ENCODE results near the gene SEC22C.
"Not testable (repeated sequence)": the region's sequence is repeated elsewhere in the genome, so short reads cannot be mapped to it uniquely, and the experiment has no call there.

The SEC22C gene

DNA sequence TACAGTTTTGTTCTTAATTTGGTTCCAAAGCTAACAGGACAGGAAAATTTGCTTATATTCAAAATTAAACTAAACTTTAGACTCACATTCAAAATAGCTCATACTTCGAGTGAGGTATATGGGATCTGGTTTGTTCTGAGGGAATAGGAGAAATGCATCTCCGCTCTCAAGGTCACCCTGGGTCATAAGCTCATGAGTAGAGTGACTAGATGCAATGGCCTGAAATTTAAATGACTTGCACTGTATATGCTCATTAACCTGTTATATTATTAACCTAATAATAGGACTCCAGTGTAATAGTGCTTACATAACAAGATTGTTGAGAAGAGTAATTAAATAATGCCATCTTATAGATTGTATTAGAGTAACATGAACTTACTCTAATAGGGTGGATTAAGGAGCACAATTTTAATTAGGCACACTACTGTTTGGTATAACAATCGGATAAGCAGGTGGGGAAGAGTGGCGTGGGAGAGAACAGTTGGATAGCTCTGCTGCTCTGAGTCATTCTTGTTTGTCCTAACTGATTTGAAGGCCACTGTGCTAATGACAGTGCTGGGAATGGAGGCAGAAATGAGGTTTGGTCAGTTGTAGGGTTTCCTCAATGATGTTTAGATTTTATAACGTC, 23.9 kb upstream of the SEC22C start:
- ChIA-PET CTCF (interaction anchor here (0.9 to 1.0 kb wide), 2 partner anchors 9 to 31 kb away, joined by 3 read pairs; no protein-coding TSS in a partner anchor), POLR2A (no interaction called here)
- H3K4me3 ChIP-seq (ENCODE audit: low read depth, low read length): no peak overlapping the region
- TF ChIP-seq, protein P1, sequence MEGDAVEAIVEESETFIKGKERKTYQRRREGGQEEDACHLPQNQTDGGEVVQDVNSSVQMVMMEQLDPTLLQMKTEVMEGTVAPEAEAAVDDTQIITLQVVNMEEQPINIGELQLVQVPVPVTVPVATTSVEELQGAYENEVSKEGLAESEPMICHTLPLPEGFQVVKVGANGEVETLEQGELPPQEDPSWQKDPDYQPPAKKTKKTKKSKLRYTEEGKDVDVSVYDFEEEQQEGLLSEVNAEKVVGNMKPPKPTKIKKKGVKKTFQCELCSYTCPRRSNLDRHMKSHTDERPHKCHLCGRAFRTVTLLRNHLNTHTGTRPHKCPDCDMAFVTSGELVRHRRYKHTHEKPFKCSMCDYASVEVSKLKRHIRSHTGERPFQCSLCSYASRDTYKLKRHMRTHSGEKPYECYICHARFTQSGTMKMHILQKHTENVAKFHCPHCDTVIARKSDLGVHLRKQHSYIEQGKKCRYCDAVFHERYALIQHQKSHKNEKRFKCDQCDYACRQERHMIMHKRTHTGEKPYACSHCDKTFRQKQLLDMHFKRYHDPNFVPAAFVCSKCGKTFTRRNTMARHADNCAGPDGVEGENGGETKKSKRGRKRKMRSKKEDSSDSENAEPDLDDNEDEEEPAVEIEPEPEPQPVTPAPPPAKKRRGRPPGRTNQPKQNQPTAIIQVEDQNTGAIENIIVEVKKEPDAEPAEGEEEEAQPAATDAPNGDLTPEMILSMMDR (IDR thresholded peaks at IDR 0.05; ENCODE audit: insufficient read depth, low read length, missing control alignments): no peak
- DNase-seq (ENCODE audit: low read depth, low spot score): no peak

DNA sequence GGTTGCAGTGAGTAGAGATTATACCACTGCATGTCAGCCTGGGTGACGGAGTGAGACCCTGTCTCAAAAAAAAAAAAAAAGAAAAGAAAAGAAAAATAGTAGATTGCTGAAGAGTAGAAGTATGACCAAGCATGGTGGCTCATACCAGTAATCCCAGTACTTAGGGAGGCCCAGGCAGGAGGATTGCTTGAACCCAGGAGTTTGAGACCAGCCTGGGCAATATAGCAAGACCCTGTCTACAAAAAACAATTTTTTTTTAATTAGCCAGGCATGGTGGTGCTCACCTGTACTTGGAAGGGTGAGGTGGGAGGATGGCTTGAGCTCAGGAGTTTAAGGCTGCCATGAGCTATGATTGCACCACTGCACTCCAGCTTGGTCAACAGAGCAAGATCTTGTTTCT, 21.2 kb upstream of the SEC22C start:
- ChIA-PET CTCF (interaction anchor here (0.6 to 4.0 kb wide), 4 partner anchors 8 to 23 kb away, joined by 3 to 38 read pairs (median 6); no protein-coding TSS in a partner anchor), POLR2A (interaction anchor here (0.8 to 1.7 kb wide), 2 partner anchors 12 to 26 kb away, joined by 4 to 5 read pairs; partner anchors contain the start of gene SS18L2)
- TF ChIP-seq, protein P1 (IDR thresholded peaks at IDR 0.05; ENCODE audit: insufficient read depth, low read length, missing control alignments): no peak
- no peak overlapping the region for H3K4me3 ChIP-seq (ENCODE audit: low read depth, low read length)
- no peak for DNase-seq (ENCODE audit: low read depth, low spot score)

DNA sequence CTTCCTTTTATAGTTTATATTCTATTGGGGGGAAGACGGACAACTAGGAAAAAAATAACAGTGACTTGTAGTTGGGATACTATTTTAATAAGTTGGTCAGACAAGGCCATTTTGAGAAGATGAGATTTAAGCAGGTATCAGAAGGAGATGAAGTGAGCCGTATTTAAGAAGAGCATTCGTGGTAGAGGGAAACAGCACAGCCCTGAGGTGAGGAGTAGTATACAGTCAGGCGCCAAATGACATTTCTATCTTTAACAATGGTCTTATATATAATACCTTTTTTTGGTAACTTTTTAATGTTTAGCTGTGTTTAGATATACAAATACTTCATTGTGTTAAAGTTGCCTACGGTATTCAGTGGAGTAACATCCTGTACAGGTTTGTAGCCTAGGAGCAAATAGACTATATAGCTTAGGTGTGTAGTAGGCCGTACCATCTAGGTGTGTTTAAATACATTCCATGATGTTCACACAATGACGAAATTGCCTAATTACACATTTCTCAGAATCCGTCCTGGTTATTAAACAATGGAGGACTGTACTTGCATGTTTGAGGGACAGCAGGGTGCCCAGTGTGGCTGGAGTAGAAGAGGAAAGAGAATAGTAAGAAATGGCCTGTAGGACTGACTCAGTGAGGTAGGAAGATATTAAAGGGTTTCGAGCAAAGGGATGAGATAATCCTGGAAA, 20.3 kb upstream of the SEC22C start:
- DNase-seq (ENCODE audit: low read depth, low spot score): no peak
- TF ChIP-seq, protein P1 (IDR thresholded peaks at IDR 0.05; ENCODE audit: insufficient read depth, low read length, missing control alignments): peak; percentile 32
- POLR2A ChIA-PET: interaction anchor here (0.6 to 2.0 kb wide), 5 partner anchors 10 to 50 kb away, joined by 3 to 15 read pairs (median 5); partner anchors contain the start of genes SS18L2 and ZBTB47
- CTCF ChIA-PET: interaction anchor here (0.9 to 4.0 kb wide), 8 partner anchors 9 to 155 kb away, joined by 3 to 38 read pairs (median 4); no protein-coding TSS in a partner anchor
- peak overlapping the region; percentile 86 for H3K4me3 ChIP-seq (ENCODE audit: low read depth, low read length)

DNA sequence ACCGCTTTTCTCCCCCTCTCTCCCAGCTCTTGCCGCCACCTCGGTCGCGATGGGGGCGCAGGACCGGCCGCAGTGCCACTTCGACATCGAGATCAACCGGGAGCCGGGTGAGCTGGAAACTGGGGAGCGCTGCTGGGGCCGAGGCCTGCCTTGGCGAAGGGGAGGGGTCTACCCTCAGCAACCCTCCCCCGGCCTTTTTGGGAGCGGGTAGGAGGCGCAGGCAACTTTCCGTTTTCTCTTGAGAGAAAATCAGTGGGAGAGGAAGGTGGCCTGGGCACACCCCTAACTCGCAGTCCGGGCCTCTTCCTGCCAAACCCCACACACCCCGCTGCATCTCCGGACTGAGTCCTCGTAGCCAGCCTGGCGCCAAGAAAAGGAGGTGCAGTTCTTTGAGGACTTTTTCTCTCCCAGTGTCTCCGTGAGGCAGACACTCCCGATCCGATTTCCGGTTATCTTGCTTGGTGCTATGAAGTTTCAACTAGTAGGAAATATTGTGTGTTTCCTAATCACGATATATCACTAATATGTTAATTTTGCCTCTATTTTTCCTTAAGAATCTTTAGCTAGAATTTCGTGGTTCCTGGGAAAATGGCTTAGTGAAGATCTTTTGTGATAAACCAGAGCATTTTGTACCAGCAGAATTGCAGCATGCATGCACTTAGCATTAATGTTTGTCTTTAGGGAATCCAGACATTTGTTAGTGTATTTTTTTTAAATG, 19.4 kb upstream of the SEC22C start:
- DNase-seq (ENCODE audit: low read depth, low spot score): no peak
- ChIA-PET CTCF (interaction anchor here (1.0 to 4.0 kb wide), 8 partner anchors 9 to 156 kb away, joined by 3 to 38 read pairs (median 5); partner anchors contain the start of genes SEC22C and SS18L2), POLR2A (interaction anchor here (0.6 to 2.0 kb wide), 5 partner anchors 9 to 51 kb away, joined by 3 to 22 read pairs (median 6); partner anchors contain the start of genes SEC22C, SS18L2 and ZBTB47)
- H3K4me3 ChIP-seq (ENCODE audit: low read depth, low read length): peak overlapping the region; percentile 86
- TF ChIP-seq, protein P1 (IDR thresholded peaks at IDR 0.05; ENCODE audit: insufficient read depth, low read length, missing control alignments): no peak

DNA sequence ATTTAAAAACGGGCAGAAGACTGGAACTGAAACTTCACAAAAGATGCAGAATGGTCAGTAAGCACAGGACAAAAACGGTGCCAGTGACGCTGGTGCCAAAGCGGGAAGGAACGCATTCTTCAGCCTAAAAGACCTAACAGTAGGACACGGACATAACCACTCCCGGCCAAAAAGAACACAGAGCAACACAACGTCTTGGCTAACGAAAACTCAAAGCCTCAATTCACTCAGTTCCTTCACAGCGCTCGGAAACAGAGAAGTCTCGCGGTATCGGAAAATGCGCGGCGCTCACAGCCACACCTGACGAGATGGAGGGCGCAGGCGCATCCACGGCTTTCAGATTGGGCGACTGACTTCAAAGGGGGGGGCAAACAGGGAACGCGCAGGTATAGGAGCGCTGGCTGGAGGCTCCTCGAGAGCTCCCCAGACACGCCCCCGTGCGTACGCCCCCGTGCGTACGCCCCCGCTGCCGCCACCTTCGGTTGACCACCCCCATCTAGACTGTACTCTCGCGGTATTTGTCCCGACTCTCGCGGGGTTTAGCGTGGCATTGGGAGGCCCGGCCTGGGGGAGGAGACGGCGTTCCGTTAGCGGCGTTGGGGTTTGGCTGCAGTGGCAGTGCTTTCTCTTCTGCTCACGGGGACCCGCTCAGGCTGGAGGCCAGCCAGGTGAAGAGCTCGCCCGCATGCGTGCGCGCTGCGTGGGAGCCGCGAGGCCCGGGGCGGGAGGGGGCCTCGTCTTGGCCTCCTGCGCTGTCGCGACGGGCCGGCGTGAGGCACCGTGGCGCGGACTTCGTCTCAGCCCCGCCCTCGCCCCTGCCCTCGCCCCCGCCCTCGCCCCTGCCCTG, 18.6 kb upstream of the SEC22C start, which contains the start of gene NKTR:
Gene NKTR (plus strand): TSS at position 576 of the 847 bp plus-strand sequence. CDS start 321 bp downstream, outside the sequence.
- CTCF ChIA-PET: interaction anchor here (1.0 to 4.0 kb wide), 6 partner anchors 9 to 144 kb away, joined by 3 to 38 read pairs (median 7); partner anchors contain the start of genes SEC22C and SS18L2
- POLR2A ChIA-PET: interaction anchor here (0.5 to 2.0 kb wide), 5 partner anchors 9 to 52 kb away, joined by 3 to 22 read pairs (median 6); partner anchors contain the start of genes SEC22C, SS18L2 and ZBTB47
- TF ChIP-seq, protein P1 (IDR thresholded peaks at IDR 0.05; ENCODE audit: insufficient read depth, low read length, missing control alignments): peak; percentile 17
- peak; percentile 89 for DNase-seq (ENCODE audit: low read depth, low spot score)
- peak within 1 kb of the TSS; percentile 86 for H3K4me3 ChIP-seq (ENCODE audit: low read depth, low read length)

DNA sequence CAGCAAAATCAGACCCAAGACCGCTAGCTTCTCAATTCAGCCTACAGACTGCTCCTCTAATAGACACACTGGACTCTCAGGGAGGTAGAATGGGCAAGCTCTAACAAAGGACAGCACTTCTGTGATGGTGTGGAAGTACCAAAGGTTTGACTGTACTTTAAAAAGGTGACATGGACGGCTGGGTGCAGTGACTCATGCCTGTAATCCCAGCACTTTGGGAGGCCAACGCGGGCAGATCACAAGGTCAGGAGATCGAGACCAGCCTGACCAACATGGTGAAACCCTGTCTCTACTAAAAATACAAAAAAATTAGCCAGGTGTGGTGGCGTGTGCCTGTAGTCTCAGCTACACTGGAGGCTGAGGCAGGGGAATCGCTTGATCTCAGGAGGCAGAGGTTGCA, 15.3 kb upstream of the SEC22C start:
- POLR2A ChIA-PET: interaction anchor here (0.8 kb wide), 1 partner anchor 54 kb away, joined by 3 read pairs; no protein-coding TSS in a partner anchor
- H3K4me3 ChIP-seq (ENCODE audit: low read depth, low read length); DNase-seq (ENCODE audit: low read depth, low spot score); CTCF ChIA-PET: not testable (repeated sequence)
